Measurements from ENCODE around the gene CITED4.

Gene CITED4

GRCh38 chr1:40886318-40887011 is 24.3 kb upstream of the CITED4 start:
- DNase-seq (ENCODE audit: low spot score) = no peak

- no peak for DNase-seq (ENCODE audit: low spot score)
Observed at GRCh38 chr1:40884055-40884795, 22.1 kb upstream of the CITED4 start.

GRCh38 chr1:40880813-40881549 is 18.8 kb upstream of the CITED4 start:
- no peak for DNase-seq (ENCODE audit: low spot score)

- DNase-seq (ENCODE audit: low spot score) = no peak
Observed at GRCh38 chr1:40879482-40880175, 17.5 kb upstream of the CITED4 start.

- DNase-seq (ENCODE audit: low spot score) = no peak
Observed at GRCh38 chr1:40878906-40879305, 16.7 kb upstream of the CITED4 start.

- peak; percentile 84 for DNase-seq (ENCODE audit: low spot score)
Observed at GRCh38 chr1:40877698-40878097, 15.5 kb upstream of the CITED4 start.

- DNase-seq (ENCODE audit: low spot score) = no peak
Observed at GRCh38 chr1:40876891-40877290, 14.7 kb upstream of the CITED4 start.

GRCh38 chr1:40876436-40876761 is 14.2 kb upstream of the CITED4 start:
- no peak for DNase-seq (ENCODE audit: low spot score)

- DNase-seq (ENCODE audit: low spot score) = no peak
Observed at GRCh38 chr1:40873863-40874472, 11.8 kb upstream of the CITED4 start.

- DNase-seq (ENCODE audit: low spot score) = peak; percentile 37
Observed at GRCh38 chr1:40872276-40872675, 10.1 kb upstream of the CITED4 start.

GRCh38 chr1:40870135-40870728 is 8.1 kb upstream of the CITED4 start:
- no peak for DNase-seq (ENCODE audit: low spot score)

GRCh38 chr1:40868051-40868723 is 6.0 kb upstream of the CITED4 start:
- no peak for DNase-seq (ENCODE audit: low spot score)

GRCh38 chr1:40861224-40862003 is 749 bp downstream of the CITED4 start:
- DNase-seq (ENCODE audit: low spot score) = peak; percentile 45

GRCh38 chr1:40860706-40861223 is 1.4 kb downstream of the CITED4 start:
- DNase-seq (ENCODE audit: low spot score) = no peak

- no peak for DNase-seq (ENCODE audit: low spot score)
Observed at GRCh38 chr1:40858856-40859416, 3.2 kb downstream of the CITED4 start.

GRCh38 chr1:40857737-40858136 is 4.4 kb downstream of the CITED4 start:
- DNase-seq (ENCODE audit: low spot score) = no peak

GRCh38 chr1:40856656-40857302 is 5.4 kb downstream of the CITED4 start:
- no peak for DNase-seq (ENCODE audit: low spot score)

- DNase-seq (ENCODE audit: low spot score) = no peak
Observed at GRCh38 chr1:40856116-40856515, 6.0 kb downstream of the CITED4 start.

GRCh38 chr1:40855513-40855912 is 6.7 kb downstream of the CITED4 start:
- DNase-seq (ENCODE audit: low spot score) = no peak

All from AG08395 (cell line).